Suppressor macrophage treated with lipopolysaccharide for 1 hour (primary cell): ENCODE data around the gene PIP4K2A.

Experiments used
- DNase-seq, 3 donors: peaks; one replicate each; pipeline ENCODE4 v3.0.0-alpha.2; 2020 to 2022

PIP4K2A gene

DNA sequence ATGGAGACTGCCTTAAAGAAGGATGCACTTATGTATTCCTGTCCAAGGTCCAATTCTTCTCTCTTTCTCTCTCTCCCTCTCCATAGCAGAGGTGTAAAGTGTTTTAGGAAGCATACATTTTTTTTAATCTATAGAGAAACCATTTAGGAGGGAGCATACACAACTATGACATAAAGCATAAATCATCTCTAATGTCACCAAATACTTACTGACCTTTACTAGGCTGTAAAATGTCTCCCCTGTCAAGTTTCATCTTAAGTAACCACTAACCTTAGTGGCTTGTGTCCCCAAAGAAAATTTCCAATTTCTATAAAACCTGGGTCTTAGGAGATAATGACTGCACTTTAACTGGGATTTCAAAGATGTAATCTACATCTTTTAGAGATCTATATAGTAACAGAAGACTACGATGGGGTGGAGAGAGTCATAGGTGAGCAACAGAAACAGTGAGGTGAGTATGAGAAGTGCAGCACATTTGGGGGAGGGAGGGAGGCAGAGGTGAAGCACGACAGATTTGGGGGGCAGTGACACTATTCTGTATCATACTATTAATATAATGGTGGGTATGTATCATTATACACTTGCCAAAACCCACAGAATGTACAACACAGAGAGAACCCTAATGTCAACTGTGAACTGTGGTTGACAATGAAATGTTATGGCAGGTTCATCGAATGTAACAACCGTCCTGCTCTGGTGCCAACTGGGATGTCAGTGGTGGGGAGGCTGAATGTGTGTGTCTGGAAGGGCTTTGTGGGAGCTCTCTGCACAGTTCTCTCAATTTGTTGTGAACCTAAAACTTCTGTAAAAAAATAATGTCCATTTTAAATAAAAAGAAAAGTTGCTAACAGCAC is 79.5 kb downstream of the PIP4K2A start:
- no peak for DNase-seq

GRCh38 chr10:22634093-22634492 is 80.3 kb downstream of the PIP4K2A start:
- DNase-seq: no peak

GRCh38 chr10:22633528-22633927 is 80.8 kb downstream of the PIP4K2A start:
- DNase-seq: no peak

GRCh38 chr10:22633106-22633505 is 81.3 kb downstream of the PIP4K2A start:
- no peak for DNase-seq

DNA sequence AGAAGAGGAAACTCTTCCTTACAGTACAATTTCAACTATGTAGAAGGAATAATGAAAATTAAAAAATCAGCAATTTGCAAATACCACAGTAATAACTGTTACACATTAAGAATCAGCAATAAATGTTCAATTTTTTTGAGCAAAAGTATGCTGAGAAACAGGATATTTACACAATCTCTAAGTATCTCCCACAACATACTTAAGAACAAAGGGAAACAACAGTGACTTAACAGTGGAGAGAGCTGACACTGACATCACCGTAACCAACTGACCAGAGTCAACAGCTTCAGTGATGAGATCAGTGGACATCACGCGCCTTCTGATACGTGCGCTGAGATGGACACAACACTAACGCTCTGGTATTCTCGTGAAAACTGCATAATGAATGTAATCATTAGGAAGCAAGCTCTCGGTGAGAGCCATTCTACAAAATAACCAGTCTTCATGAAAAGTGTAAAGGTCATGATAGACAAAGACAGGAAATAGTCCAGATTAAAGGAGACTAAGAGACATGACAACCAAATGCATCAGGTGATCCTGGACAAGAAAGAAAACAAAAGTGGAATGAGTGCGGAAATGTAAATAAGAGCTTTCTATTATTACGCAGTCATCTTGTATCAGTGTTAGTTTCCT is 82.6 kb downstream of the PIP4K2A start:
- peak; percentile 77 to 88 (median 84) for DNase-seq

GRCh38 chr10:22631185-22631584 is 83.2 kb downstream of the PIP4K2A start:
- DNase-seq: no peak

- DNase-seq: peak; percentile 88 to 99 (median 97)
Measured at GRCh38 chr10:22630234-22631174, 83.9 kb downstream of the PIP4K2A start.

DNA sequence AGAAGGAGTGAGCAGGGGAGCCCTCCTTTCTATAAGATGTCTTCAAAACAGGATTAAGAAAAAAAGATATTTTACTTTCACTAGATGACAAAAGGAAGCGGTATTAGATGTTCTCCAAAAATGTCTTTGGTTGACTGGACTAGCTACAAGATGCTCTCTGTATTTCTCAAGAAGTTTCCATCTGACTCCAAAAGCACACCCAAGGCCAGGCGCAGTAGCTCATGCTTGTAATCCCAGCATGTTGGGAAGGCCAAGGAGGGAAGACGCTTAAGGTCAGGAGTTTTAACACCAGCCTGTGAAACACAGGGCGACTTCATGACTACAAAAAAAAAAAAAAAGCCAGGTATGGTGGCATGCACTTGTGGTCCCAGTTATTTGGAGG is 84.5 kb downstream of the PIP4K2A start:
- DNase-seq: peak in 2 of 3 donors; percentile 24 to 39

DNA sequence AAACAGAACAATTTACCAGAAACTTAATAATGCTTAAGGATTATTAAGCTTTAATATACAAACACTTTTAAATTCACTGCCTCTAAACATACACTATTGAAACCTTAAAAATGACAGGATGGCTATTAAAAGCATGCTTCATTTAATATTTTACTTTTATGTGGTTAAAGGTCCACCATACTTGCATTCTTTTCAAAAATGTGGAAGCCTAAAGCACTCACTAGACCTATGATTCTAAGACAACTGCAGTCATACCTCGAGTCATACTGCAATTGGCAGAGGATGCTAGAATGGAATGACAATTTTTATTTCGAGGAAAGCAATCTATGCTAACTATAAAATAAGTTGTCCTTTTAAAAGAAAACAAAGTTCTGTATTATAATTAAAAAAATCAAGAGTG is 85.3 kb downstream of the PIP4K2A start:
- peak in 1 of 3 donors; percentile 39 for DNase-seq

DNA sequence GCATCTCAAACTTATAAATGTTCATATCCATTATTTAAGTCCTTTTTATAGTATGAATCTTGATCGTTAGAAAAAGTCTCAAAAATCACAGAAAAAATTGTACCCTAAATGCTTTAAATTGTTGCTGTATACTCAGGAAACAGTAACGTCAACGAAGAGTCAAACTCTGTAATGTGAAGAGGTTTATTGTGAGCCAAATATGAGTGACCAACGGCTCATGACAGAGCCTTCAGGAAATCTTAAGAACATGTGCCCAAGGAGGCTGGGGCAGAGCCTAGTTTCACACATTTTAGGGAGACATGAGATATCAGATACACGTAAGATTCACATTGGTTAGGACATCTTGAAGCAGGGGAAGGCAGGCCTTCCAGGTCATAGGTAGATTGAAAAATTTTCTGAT is 86.1 kb downstream of the PIP4K2A start:
- no peak for DNase-seq

- DNase-seq: peak in 1 of 3 donors; percentile 38
Measured at GRCh38 chr10:22626784-22627183, 87.6 kb downstream of the PIP4K2A start.

- no peak for DNase-seq
Measured at GRCh38 chr10:22625516-22626290, 88.7 kb downstream of the PIP4K2A start.

- DNase-seq: peak in 2 of 3 donors; percentile 27 to 40
Measured at GRCh38 chr10:22624287-22624738, 90.1 kb downstream of the PIP4K2A start.

- no peak for DNase-seq
Measured at GRCh38 chr10:22623633-22624253, 90.6 kb downstream of the PIP4K2A start.

DNA sequence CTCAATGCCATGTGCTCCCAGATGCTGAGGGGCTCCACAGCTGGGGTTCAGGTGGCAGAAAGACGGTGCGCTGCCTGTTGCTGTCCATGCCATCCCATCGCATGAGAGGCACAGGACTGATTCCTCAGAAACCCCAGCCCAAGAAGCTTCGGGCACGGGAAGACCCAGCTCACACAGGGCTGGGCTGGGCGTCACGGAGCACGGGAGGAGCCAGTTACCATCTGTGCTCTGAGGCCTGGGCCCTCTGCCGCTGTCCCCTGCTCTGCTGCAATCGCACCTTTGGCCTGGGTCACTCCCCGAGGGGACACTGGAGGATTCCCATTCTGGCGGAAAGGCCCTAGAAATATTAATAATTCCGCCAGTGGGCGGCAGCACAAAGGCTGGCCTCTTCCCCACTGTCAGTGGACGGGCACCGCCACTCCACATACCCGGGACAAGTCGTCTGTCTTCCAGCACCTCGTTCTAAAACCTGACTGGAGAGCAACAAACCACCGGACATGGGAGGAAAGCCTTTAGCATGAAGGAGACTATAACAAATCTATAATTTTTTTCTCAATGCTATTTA is 92.1 kb downstream of the PIP4K2A start:
- DNase-seq: no peak

DNA sequence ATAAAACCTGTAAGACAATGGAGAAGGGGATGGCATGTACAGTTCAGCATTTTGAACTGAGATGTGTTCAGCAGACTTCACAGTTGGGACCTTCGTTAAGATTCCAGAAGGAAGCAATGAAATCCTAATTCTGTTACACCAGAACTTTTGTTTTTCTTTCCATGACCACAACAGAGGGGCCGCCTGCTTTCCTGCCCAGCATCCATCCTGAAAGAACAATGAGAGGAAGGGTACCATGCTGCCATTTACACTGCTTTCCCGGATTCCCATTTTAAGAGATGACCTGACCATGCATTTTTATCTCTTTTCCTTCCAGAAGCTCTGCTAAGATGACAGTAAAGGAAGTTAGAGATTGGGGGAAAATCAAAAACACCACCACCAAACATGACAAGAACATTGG is 92.7 kb downstream of the PIP4K2A start:
- no peak for DNase-seq

DNA sequence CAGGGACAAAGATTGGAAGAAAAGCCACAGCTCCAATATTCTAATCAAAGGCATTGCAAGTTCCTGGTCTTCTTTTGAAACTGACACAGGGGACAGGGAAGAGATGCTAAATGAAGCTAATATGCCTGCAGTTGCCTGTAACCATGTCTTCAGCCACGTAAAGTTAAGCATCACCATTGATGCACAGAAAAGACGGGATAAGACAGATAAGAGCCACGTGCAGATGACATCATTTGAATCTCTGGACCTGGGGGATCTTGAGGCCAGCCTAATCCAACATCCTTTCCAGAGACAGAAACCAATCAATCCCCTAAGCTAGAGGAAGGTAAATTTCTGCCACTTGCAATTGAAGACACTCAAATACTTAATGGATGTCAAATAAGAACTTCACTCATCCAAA is 93.4 kb downstream of the PIP4K2A start:
- DNase-seq: no peak

DNA sequence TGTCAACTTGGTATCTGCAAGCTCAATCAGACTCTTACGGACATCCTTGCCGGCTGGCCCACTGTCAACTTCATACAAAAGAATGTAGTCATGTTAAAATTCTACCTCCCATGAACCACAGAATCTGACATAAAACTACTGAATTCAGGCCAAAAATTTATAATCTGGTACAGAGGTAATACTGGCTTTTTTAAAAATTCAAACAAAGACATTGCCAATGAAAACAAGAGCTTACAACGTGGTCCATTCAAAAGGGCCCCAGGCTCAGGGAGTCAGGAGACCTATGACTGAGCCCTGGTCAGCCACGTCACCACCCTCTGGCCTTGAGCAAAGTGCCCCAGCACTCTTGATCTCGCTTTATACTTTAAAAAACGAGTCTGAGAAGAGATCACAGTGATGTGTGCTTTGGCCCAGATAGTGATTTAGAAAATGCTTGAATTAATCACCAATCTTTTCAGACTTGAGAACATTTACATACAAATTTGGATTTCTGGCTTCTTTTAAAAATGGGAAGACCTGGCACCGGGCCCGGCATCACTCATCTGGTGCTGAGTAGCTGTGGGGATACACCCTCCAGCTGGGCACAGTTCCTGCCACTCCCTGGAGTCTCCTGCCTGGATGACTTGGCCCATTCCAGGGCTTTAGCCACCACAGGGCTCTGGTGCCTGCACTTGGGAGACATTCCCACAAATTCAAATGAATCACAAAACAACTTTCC is 94.1 kb downstream of the PIP4K2A start:
- no peak for DNase-seq

DNA sequence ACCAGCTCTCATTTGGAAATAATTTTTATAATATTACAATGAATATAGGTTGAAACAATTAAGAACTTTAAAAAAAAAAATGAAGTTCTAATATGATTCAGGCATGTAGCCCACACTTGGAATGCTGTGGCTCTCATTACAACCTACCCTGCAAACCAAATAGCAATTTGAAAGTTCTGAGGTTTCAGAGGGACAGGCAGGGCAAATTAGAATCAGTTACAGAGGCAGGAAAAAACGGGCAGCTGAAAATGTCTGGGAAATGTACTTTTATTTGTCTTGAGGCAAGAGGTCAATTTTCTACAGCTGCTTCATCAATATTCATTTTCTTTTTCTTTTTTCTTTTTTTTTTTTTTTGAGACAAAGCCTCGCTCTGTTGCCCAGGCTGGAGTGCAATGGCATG is 95.3 kb downstream of the PIP4K2A start:
- no peak for DNase-seq

DNA sequence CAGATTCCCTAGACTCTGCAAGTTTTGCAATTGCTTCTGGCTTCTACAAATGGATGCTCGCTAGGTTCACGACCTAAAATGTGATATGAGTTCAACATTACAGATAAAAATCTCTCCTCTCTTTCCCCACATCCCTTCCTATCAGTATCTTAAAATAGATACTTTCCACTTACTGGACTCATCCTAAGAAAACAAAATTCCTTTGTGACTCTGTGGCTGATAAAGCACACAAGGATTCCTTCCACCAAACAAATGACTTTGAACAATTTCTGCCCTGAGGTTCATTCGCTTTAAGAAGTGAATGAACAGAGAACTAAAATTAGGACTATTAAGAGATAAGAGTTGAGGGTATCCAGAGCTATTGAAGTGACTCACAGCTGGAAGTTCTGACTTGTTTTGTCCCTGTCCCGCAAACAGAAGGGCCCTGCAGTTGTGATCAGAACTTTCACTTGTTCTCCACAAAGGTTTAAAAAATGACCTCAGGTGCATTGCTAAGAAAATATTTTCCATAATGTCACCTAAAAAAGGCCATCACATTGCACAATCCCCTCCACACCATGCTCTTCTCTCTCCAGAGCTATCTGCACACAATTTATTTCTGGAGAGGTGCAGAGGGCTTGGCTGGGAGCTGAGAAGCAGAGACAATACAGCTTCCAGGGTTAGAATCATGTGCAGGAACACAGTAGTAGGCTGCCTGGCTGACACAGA is 96.1 kb downstream of the PIP4K2A start:
- no peak for DNase-seq
